ENCODE results near the gene C20orf144.
A peak's percentile ranks its signal among the peaks of the same experiment; 100 is the strongest.

The C20orf144 gene

DNA sequence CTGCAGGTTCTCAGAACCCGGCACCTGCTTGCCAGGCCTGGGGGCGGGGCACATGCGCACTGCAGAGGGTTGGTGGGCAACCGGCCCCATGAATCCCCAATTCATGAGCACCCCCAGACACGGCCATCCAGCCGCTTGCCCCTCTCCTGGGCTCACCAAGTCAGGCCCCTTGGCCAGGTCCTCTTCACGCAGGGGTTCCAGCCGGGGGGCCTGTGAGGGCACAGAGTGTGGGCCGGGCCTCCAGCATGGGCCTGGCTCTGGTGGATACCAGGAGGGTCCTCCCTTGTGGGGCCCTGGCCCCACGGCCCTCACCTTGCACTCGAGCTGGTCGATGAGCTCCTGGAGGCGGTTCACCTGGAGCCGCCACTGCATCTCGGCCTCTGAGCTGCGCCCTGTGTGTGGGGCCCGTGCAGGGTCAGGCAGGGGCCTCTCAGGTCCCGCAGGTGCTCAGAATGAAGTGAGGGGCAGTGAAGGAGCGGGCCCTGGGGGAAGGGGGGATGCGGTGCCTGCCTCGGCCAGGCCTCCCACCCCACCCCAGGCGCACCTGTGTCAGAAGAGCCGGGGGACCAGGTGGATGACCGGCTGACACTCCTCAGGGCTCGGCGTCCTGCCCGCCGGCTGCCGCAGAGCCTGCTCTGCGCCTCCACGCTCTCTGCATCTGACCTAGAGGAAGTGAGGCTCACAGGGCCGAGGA is 2.6 kb upstream of the C20orf144 start:
- DNase-seq: no peak
- in situ Hi-C loops (cut with HindIII; ENCODE audit: low pct_ligation_motif_present, low pct_unique_long_range_greater_than_20kb, low sequenced_read_pairs): no loop called here

- in situ Hi-C loops (cut with HindIII; ENCODE audit: low pct_ligation_motif_present, low pct_unique_long_range_greater_than_20kb, low sequenced_read_pairs): no loop called here
- DNase-seq: no peak
These were observed 2.0 kb upstream of the C20orf144 start for GRCh38 chr20:33660035-33660684.

DNA sequence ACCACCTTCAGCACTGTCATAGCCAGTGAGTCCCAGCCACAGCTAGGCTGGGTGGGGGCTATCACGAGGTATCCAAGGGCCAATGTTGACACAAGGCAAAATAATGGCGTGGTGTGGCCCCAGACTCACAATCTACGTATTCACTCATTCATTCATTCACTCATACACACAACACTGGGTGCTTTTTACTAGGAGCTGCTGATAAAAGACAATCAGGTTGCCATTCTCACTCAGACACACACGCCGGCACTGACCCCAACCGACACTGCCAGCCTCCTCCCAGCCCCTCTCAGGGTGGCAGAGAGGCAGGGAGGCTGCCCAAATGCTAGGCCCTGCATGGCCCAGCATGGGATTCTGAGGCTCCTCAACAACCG is 1.5 kb upstream of the C20orf144 start:
- in situ Hi-C loops (cut with HindIII; ENCODE audit: low pct_ligation_motif_present, low pct_unique_long_range_greater_than_20kb, low sequenced_read_pairs): no loop called here
- DNase-seq: no peak

- peak; percentile 74 for DNase-seq
- in situ Hi-C loops (cut with HindIII; ENCODE audit: low pct_ligation_motif_present, low pct_unique_long_range_greater_than_20kb, low sequenced_read_pairs): no loop called here
These were observed 1.3 kb downstream of the C20orf144 start for GRCh38 chr20:33663161-33664084.

GRCh38 chr20:33664085-33664761 is 2.1 kb downstream of the C20orf144 start:
- in situ Hi-C loops (cut with HindIII; ENCODE audit: low pct_ligation_motif_present, low pct_unique_long_range_greater_than_20kb, low sequenced_read_pairs): no loop called here
- DNase-seq: no peak

GRCh38 chr20:33664762-33665144 is 2.6 kb downstream of the C20orf144 start:
- in situ Hi-C loops (cut with HindIII; ENCODE audit: low pct_ligation_motif_present, low pct_unique_long_range_greater_than_20kb, low sequenced_read_pairs): no loop called here
- no peak for DNase-seq

DNA sequence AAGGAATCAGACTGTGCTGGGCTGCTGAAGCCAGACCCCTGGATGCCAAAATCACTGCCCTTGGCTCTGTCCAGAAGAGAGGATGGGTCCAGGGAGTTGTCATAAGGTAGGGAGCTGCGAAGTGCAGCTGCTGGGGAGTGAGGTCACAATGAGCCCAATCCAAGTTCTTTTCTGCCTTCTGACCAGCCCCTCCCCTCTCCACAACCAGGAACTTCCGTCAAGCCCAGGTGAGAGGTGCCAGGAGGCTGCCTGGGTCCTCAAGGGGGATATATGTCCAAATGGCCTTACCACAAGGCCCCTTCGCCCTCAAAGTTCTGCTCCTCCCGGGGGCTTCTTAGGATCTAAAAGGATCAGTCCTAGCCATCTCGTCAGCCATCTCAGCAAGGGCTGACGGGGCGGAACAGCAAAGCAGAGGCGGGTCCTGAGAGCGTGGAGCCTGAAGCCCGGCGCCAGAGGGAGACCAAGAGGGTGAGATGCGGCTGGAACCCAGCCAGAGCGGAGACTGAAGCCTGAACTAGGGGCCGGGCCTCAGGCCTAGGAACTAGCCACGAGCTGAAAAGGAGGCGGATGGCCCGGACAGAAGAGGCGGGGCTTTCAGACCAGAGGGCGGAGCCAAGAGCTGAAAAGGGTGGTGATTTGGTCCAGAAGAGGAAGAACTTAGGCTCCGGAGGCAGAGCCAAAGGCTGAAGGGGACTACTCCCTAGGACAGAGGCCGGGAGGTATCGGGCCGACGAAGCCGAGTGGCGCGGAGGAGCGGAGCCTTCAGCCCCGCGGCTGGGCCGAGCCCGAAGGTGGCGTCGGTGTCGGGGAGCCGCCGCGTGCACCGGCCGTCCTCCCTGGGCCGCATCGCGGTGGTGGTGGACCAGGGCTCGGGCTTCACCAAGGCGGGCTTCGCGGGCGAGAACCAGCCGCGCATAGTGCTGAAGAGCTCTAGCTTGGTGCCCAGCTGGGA is 4.4 kb downstream of the C20orf144 start, which contains the start of gene ACTL10:
Gene ACTL10 (plus strand): TSS at position 651 of the 952 bp plus-strand sequence. CDS start 555 bp downstream, outside the sequence.
- in situ Hi-C loops (cut with HindIII; ENCODE audit: low pct_ligation_motif_present, low pct_unique_long_range_greater_than_20kb, low sequenced_read_pairs): no loop called here
- peak; percentile 98 for DNase-seq

DNA sequence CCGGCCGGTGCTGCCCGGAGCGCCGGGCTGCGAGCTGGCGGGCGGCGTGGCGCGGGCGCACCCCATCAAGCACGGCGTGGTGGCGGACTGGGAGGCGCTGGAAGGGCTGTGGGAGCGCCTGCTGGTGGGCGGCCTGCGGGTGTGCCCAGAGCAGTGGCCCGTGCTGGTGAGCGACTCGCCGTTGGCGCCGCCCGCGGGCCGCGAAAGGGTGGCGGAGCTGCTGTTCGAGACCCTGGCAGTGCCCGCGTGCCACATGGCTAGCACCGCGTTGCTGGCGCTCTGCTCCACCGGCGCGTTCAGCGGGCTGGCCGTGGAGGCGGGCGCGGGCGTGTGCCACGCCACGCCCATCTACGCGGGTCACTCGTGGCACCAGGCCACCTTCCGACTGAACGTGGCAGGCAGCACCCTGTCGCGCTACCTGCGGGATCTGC is 5.1 kb downstream of the C20orf144 start:
- in situ Hi-C loops (cut with HindIII; ENCODE audit: low pct_ligation_motif_present, low pct_unique_long_range_greater_than_20kb, low sequenced_read_pairs): no loop called here
- DNase-seq: no peak

GRCh38 chr20:33667676-33668465 is 5.7 kb downstream of the C20orf144 start:
- DNase-seq: peak; percentile 35
- in situ Hi-C loops (cut with HindIII; ENCODE audit: low pct_ligation_motif_present, low pct_unique_long_range_greater_than_20kb, low sequenced_read_pairs): no loop called here

DNA sequence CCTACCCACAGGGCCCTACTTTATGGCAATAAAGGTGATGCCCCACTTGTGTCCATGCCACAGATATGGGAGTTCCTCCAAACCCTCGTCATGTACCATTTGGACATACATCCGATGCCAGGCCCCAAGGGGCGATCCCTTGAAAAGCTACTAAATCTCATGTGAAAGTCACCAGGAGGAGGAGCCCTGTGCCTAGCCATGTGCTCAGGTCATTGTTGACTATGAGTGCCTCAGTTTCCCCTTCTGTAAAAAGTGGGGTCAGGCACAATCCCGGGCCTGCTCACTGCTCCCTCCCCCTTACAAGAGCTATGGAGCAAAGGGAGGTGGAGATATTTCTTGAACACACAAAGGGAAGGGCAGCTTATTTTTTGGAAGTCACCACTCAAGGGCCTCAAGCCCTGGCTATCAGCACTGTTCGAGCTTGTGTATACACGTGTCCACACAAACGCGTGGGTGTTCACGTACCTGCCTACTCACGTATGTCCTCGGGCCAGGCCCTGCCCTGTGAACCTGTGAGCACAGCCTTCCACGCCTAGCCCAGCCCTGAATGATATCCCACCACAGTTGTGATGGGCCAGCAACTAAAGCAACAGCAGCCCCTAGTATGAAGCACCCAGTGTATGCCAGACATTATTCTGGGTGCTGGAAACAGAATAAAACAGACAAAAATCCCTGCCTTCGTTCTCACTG is 6.5 kb downstream of the C20orf144 start:
- DNase-seq: no peak
- in situ Hi-C loops (cut with HindIII; ENCODE audit: low pct_ligation_motif_present, low pct_unique_long_range_greater_than_20kb, low sequenced_read_pairs): no loop called here

- in situ Hi-C loops (cut with HindIII; ENCODE audit: low pct_ligation_motif_present, low pct_unique_long_range_greater_than_20kb, low sequenced_read_pairs): no loop called here
- DNase-seq: no peak
These were observed 7.1 kb downstream of the C20orf144 start for GRCh38 chr20:33669224-33669623.

DNA sequence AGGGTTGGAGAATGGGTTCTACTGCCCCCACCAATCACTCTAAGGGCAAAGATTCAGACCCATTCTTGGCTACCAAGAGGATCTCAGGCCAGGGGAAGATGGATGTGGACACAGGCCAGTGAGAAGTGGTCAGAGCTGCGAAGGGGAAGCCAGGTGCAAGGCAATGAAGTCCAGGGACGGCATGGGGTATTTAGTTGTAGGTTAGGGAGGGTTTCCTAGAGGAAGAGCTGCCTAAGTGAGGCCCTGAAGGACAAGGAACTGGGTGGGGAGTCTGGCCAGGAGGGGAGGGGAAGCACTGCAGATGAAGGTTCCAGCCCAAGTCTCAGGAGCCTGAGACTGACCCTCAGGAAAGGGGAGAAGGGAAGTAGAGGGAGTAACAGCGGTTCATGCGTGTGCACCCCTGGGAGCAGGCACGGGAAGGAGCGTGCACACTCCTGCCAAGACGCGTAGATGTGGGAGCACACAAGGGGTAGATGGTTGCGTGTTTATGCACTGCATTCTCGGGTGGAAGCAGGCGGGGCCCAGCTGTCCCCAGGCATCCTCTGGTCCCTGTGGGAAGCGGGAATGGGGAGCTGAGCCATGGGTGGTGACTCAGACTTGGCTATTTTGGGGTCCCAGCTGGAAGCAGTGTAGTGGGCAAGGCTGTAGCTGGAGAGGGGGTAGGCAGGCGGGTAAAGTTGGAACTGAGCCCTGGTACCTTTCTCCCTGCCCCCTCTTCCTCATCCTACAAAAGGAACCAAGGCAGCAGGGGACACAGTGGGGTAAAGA is 7.9 kb downstream of the C20orf144 start:
- no peak for DNase-seq
- in situ Hi-C loops (cut with HindIII; ENCODE audit: low pct_ligation_motif_present, low pct_unique_long_range_greater_than_20kb, low sequenced_read_pairs): no loop called here

- in situ Hi-C loops (cut with HindIII; ENCODE audit: low pct_ligation_motif_present, low pct_unique_long_range_greater_than_20kb, low sequenced_read_pairs): no loop called here
- no peak for DNase-seq
These were observed 8.8 kb downstream of the C20orf144 start for GRCh38 chr20:33670715-33671499.

- no peak for DNase-seq
- in situ Hi-C loops (cut with HindIII; ENCODE audit: low pct_ligation_motif_present, low pct_unique_long_range_greater_than_20kb, low sequenced_read_pairs): no loop called here
These were observed 9.6 kb downstream of the C20orf144 start for GRCh38 chr20:33671573-33672288.
